Middle frontal gyrus (tissue), 1 donor: ENCODE measurements around the gene BCL2.

Source experiments
- DNase-seq: peaks from one replicate; pipeline ENCODE4 v3.0.0-alpha.2; 2015; ENCODE audit warnings: low spot score; ENCODE audit errors: extremely low spot score

The BCL2 gene

DNA sequence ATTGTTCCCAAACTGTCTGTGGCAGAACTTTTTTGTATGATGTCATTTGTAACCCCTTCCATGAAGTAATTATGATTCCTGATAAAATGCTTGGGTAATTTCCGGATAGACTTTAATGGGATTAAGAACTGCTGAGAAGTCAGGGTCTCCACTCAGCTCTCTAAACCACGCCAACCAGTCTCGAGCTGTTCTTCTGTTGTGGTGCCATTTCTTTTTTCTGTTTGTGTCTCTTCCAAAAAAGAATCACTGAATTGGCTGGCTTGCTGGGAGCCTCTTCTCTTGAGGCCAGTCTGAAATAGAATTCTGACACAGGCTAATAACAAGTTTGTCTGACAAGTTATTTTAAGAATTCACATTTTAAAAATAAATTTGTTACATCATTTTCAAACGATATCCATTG, 198.9 kb downstream of the BCL2 start:
- DNase-seq: no peak

DNA sequence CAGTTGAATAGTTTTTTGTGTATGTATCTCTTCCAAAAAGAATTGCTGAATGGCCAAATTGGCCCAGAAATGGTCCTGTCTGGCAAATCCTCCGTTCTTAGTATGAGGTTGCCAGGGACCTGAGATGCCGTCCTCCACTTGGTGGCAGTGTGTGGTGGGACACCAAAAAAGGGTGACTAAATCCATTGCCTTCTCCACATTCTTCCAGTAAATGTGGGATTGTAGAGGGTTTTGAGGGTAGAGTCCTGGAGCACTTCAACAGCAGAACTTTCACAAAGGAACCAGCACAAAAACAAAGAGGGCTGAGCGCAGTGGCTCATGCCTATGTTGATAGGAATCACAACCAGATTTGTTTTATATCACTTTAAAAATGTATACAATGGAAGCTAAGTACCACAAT, 199.9 kb downstream of the BCL2 start:
- DNase-seq: peak; percentile 5

DNA sequence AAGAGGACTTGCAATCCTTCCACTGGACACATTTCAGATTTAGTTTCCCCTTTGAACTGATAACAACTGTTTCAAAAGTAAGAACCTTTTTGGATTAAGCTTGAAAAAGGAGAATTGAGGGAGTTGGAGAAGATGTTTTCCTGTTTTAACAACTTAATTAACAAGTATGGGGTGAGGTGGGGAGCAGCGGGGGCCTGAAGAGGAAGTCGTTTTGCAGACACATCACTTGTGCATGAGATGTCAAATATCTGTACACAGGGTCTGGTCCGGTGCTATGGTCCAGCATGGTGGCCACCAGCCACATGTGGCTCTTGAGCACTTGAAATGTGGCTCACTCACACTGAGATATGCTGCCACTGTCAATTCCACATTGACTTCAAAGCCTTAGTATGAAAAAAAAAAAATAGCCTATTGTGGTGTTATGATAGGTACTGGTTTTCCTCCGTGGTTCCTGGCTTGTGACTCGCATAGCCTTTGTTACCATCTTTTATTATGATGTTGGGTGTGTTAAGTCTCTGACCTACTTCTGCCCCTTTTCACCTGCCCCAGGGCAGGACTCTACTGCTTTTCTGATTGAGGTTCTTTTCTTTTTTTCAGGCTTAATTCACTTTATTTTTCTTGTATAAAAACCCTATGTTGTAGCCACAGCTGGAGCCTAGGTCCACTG, 205.5 kb downstream of the BCL2 start:
- DNase-seq: no peak

DNA sequence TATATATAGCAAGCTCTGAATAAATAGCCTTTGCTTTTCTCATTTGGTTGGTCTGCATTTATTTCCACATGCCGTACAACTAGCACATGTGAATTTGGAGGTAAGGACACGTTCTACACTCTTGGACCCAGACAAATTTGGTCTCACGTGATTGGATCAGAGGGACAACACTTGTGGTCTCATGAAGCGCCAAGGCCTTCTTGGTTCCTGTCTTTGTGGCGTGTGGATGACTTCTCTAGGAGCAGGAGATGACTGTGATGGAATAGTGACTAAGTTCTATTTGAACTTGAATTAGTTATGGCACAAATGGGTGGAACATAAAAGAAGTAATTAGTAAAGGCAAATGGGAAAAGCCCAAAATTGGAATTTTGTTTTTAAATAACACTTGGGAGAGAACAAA, 206.9 kb downstream of the BCL2 start:
- DNase-seq: no peak

DNA sequence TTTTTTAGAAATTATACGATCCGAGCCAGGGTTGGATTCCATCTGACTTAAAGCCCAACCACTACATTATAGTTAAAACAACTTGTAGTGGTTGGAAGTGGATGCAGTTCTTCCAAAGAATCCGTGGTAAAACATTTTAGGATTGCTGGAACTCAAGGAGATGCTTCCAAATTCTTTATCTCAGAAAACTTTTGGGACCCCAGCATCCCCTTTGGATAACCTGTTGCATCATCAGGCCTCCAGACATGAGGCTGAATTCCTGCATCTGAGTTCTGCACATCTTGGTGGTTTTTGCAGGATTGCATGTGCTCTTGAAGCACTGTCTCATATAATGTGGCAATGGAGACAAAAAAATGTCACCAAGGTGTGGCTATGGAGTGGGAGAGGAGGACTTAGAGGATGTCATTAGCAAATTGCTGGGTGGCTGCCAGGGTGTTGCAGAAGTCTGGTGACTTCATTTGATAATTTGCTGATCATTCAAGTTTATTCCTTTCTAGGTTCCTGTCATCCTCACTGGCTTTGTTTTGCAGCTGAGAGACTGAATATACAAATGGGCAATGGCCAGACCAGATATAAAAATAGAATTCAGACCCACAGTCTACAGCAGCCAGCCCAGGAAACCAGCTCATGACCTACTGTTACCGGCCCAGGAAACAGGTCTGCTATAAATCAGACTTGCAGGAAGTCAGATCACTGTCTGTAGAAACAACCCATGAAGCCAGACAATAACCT, 207.7 kb downstream of the BCL2 start:
- DNase-seq: no peak

DNA sequence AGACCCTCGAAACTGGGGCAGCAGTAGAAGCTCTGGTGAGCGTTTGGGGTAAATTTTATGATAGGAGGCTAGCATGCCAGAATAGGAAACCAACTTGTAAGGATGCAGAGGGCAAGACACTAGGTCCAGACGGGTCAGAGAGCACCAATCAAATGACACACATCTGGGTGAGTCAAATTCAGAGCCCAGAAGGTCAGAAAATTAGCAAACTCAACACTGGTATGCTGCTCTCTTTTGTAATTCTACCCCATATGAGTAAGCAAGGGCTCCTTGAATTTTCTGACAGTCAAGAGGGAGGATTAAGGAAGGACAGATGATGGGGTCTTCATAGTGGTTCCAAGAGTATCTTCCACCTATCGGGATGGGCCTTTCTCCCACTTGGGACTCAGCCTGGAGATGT, 209.8 kb downstream of the BCL2 start:
- DNase-seq: no peak

DNA sequence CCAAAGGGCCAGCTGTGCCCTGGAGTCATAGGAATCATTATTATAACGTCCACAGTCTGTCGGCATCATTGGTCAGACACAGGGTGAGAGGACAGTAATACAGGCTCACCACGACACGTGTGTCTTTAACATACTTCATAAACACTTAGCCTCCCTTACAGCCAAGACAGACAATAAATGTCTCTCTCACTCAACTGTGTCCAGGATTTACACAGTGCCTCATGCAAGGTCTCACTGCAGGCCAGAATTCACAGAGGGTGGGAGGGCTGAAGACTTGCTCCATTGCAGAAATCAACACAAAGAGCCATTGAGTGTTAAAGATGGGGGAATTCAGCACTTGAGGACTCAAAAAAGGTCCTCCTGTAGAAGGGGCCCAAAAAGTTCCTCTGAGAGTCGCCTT, 210.5 kb downstream of the BCL2 start:
- DNase-seq: no peak

DNA sequence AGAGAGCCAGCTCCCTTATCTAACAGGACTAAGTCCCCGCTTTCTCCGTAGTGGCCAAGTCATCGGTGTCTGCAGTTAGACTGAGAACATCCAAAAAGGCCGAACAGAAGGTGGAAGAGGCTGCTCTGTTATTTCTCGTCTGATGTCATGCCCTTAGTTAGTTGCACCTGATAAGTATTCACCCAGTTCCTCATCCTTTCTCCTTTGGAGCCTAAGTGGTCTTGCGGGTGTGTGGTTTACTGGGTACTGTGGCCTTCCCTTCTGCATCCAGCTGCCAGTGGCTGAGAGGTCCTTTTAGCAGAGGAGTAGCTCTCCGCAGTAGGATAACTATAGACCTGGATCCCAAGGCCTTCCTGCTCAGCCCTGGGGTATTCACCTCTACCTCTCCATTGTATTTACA, 211.6 kb downstream of the BCL2 start:
- no peak for DNase-seq

DNA sequence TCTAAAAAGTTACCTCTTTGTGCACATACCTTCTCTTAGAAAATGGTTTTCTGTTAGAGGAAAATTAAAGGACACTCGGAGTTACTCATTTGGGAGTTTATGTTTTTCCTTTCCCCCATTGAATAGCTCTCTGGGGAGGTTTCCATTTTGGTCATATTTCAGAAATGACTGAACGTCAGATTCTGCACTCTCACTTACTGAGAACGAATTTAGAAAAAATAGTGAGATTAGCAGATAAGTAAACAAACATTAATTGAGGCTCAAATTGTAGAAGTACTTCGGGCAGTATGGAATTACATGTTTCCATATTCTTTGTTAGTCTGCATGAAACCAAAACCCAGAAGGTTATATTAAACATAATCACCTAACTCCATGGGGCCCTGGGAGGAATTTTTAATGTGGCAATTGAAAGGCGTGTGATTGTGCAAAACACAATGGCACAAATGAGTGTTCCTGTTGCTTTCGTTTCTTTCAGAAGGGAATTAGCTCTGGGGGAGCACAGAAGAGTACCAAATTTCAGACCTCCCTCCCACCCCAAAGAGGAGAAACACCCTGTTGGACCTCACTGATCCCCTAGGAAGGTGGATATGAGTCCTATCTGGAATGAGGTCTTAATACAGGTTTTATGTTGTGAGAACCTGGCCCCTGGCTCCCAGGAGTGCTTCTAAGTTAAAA, 212.3 kb downstream of the BCL2 start:
- DNase-seq: no peak

DNA sequence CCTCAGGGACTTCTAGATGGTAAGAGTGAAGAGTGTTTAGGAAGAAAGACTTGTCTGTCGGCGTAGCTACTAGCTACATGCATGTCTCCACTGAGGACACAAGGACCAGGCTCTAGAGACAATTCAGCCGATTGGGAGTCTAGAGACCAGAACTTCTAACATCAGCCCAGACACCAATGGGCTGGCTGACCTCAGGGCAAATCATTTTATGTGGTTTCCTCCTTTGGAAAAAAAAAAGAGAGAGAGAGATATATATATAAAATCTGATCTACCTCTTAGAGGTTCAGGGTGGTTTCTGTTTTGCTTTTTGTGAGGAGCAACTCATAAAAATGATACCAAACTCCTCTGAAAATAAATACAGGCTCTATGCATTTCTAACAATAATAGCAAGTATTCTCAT, 212.8 kb downstream of the BCL2 start:
- DNase-seq: no peak

DNA sequence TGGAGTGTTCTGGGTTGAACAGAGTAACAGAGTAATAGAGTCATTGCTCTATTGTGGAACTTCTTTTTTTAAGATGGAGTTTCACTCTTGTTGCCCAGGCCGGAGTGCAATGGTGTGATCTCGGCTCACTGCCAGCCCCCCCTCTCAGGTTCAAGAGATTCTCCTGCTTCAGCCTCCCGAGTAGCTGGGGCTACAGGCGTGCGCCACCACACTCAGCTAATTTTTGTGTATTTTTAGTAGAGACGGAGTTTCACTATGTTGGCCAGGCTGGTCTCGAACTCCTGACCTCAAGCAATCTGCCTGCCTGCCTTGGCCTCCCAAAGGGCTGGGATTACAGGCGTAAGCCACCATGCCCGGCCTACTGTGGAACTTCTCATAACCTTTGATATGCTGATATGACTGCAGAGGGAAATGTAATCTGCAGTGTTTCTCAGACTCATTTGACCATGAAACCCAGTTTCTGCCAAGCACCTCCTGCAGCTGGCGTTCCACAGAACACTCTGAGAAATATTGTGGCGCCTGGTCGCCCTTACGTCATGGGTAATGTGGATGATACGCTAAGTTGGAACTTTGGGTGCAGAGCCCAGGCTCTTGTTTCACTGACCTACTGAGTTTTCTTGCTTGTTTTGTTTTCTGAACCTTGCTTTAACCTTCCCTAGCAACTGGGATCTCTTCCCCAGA, 213.8 kb downstream of the BCL2 start:
- DNase-seq: no peak

DNA sequence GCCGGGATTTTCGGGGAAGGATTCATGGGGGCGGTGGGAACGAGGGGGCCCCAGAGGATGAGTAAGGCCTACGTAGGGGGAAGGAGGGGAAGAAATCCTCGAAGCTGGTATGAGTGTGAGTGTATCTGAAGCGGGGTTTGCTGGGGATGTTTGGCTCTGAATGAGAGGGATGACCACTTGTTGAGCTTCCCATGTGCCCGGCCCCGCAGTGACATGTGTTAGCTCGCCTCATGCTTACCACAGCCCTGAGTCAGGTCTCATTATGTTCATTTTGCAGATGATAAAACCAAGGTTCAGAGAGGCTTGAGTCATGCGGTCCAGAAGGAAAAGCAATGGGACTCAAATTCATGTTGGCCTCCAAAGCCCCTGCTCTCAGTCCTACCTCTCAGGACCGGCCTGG, 214.7 kb downstream of the BCL2 start:
- no peak for DNase-seq

DNA sequence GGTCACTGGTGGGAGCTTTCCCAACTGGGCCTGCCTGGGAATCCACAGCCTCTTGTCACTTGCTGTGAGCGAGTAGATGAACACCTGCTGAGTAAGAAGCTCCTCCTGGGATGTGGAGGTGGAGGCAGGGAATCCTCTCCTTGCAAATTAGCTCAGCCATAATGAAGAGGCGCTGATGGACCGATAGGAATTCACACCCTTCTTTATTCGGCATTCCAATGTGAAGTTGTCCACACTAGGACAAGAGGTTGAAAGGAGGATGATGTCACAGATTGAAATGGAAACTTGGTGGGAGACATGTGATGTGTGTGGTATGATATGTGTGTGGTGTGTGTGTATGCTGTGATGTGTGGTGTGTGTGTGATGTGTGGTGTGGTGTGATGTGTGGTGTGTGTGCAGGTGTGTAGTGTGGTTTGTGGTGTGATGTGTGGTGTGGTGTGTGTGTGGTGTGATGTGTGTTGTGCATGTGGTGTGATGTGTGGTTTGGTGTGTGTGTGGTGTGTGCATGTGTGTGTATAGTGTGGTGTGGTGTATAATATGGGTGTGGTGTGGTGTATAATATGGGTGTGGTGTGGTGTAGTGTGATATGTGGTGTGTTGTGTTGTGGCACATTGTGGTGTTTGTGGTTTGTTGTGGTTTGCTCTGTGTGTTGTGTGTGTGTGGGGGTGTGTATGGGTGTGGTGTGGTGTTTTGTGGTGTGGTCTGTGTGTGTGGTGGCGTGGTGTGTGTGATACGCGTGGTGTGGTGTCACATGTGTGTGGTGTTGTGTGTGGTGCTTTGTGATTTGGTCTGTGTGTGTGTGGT, 216.4 kb downstream of the BCL2 start:
- no peak for DNase-seq

DNA sequence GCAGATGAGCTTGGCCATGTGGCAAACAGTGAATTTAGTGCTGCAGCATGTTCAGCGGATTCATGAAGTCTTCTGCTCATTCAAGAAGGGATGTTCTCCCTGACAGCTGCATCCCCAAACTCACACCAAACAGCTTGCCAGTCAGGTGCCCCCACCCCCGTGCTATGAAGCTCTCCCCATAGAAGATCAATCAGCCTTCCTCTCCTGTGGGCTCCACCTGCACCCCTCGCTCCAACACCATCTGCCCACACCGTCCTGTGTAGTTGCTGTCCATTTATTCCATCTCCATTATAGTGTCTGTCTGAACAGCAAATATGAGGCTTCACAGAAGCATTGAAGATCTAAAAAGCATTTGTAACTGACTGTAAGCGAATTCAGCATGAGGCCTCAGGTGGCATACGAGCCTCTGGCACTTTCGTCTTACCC, 218.9 kb downstream of the BCL2 start:
- DNase-seq: no peak

DNA sequence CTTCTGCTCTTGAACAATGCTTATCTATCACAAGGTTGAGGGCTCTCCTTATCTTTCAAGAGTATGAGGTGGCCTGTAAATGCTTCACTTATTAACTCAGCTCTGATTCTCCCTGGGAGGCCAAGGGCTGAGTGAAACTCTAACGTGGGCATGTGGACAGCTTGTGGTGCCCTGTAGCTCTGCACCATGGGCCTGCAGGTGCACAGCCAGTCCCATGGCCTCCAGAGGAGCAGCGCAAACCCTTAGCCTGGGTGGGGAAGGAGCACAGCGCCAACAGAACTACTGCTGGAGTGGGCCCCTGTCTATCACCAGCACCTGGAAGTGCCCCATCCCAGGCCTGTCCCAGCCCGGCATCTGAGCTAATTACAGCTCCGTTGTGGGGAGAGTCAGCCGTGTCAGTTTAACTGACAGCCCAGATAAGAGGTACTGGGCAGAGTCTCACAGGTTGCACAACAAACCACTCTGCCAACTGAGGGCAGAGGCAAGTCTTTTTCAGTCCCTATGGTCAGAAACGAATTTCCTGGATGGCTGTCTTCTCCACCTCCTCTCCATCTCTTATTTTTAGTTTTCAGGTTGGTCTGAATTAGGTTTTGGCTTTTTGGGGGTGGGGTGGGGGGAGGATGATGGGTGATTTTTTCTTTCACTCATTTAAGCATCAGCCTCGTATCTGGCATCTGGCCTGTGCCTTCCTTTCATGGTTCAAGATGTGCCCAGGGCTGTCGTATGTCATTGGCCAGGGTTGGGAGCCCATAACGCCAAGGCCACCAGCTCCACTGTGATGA, 219.5 kb downstream of the BCL2 start:
- no peak for DNase-seq

DNA sequence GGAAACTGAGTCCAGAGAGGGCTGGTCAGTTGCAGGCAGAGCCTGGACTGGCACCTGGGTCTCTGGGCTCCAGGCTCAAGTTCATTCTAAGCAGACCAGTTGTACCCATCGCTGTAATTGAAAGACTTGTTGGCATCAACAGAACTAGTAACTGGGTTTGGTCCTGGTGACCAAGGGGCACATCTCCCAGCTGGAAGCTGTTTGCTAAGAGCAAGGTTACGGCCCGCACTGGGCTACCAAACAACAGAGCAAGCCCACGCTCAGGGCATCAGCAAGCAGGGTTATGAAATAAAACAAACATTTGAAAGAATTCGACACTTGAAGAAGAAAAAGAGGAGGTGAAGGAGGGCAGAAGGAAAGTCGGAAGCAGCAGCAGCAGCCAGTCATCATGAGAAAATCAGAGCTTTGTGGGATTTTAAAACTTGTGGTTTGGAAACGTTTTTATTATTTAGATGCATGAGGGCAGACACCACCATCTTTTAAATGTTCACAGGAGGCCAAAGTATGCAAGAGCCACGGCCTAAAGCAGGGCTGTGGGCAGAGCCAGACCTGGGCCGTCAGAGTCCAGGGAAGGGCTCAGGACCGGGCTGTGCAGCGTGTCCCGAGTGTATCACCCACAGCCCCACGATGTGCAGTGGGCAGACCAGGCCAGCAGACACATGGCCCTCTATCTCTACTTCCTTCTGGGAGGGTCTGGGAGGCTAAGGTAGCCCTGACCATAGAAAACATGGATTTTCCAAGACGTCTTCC, 220.3 kb downstream of the BCL2 start:
- no peak for DNase-seq

DNA sequence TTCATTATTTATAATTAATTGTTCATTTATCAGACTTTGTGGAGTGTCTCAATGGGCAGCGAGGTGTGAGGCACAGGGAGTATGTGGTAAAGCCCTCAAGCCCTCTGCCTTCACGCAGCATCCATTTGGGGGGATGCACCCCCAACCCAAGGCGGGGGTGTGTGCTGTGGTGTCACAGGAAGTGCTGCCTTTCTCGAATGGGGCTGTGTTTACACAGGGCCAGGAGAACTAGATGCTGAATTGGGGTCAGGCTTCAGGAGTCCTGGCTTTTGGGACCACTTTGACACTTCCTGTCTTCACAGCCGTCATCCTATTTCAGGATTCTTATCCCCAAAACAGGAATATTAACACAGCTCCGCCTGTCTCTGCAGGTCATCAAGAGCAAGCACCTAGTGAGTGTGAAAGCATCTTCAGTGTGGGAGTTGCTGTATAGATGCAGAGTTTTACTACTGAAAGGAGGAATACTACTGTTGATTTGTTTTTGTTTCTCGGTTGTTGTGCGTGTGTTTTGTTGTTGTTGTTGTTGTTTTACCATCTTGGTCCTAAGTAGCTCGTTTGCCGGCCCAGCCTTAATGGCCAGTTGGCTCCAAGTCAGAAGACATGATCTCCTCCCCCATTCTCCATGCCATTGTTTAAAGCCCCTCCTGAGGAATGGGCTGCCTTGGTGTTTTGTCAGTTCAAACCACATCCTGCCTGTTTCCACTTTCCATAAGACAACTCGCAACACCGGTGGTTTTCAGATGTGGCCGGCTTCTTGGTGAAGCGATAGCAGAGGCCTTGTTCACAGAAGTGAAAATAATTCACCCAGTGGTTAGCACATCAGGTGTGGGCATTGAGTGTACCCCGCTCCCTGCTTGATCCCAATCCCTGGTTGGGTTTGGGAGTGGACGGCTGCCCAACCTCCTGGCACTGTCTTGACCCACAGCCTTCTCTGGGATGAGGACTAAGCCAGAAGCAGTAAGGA, 221.3 kb downstream of the BCL2 start:
- no peak for DNase-seq

DNA sequence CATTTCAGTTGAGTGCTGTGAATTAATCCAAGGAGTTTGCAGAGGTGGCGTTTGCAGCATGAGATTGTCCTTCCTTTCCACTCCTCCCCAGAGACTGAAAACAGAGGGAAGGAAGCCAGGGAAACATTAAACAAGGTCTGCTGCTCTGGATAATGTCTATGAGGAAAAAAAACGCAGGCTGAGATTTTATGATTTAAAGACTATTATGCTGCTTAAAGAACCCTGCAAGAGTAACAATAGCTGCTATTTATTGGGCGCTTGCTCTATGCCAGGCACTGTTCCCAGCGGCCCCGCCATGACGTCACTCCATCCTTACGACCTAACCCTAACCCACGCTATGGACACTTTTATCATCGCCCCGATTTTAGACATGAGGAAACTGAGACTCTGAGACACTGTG, 222.4 kb downstream of the BCL2 start:
- no peak for DNase-seq
